Measurements from ENCODE around the gene SLC8B1.

SLC8B1 gene

DNA sequence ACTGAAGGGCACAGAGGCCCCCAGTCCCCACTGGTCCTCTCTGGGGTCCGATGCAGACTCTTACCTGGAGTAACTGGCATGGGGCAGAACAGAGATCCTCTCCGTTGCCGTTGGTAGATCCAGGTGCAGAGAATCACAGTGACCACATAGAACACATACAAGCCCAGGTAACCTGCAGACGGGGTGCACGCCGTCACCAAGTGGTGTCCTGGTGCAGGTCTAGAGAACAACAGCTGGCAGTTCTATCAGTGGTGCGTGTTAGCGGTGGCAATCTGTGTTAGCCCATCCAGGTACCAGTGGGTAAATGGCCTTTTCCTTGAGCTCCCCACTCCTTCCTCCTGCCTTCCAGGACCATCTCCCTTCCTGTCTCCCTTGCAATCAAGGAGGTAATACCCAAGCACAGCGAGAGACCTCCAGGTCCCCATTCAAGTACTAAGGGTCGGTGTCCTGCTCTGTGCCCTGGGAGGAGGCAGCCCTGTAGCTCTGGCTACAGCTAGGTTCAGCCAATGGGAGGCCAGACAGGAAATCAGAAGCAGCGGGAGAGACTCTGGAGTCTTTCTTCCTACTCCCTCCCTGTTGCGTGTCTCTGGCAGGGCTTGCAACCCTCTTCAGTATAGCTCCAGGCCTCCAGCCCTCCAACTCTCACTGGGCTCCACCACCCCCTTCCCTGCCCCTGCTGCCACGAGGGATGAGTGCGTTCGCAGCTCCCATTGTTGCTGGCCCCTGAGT, 15.8 kb downstream of the SLC8B1 start:
- Histone ChIP-seq H3K4me1 (ENCODE audit: control insufficient read depth, insufficient read depth, low read length, poor library complexity, severe bottlenecking) (peaks cover 1% of the 10 kb centered on the region), H3K36me3 (ENCODE audit: control insufficient read depth, insufficient read depth, low read length) (peaks cover 9% of the 10 kb centered on the region), H3K4me3 (ENCODE audit: extremely low read depth, insufficient read depth, low read length, poor library complexity, severe bottlenecking) (no peak overlapping the region), H3K9me3 (ENCODE audit: control insufficient read depth, low read length) (peaks cover 14% of the 10 kb centered on the region), H3K27ac (ENCODE audit: low read depth, low read length, severe bottlenecking) (no peak overlapping the region)
- 83 to 87% methylated on average over 12 to 14 of the region's 15 CpGs for WGBS, 2 experiments (ENCODE audit: insufficient coverage in 2 of 2)

DNA sequence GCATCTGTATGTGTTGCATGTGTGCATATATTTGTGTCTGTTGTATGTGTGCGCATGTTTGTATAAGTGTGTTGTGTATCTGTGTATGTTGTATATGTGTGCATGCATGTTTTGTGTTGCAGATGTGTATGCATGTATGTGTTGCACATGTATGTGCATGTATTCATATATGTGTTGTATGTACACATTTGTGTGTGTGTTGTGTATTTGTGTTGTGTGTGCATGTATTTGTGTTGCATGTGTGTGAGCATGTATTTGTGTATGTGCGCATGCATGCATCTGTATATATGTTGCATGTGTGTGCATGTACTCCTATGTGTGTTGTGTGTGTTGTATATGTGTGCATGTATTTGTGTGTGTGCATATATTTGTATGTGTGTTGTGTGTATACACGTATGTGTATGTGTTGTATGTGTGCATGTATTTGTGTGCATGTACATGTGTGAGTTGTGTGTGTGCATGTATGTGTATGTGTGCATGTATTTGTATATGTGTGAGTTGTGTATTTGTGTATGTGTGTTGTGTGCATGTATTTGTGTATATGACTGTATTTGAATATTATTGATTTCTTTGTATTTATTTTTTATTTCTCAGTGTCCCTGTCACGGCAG, 16.8 kb downstream of the SLC8B1 start:
- no peak overlapping the region for H3K4me3 ChIP-seq (ENCODE audit: extremely low read depth, insufficient read depth, low read length, poor library complexity, severe bottlenecking)
- H3K4me1 ChIP-seq (ENCODE audit: control insufficient read depth, insufficient read depth, low read length, poor library complexity, severe bottlenecking) = peaks cover 9% of the 10 kb centered on the region
- peaks cover 14% of the 10 kb centered on the region for H3K9me3 ChIP-seq (ENCODE audit: control insufficient read depth, low read length)
- peaks cover 9% of the 10 kb centered on the region for H3K36me3 ChIP-seq (ENCODE audit: control insufficient read depth, insufficient read depth, low read length)
- WGBS, 2 experiments (ENCODE audit: insufficient coverage in 2 of 2) = 79 to 95% methylated on average over 4 of the region's 4 CpGs
- H3K27ac ChIP-seq (ENCODE audit: low read depth, low read length, severe bottlenecking) = no peak overlapping the region

DNA sequence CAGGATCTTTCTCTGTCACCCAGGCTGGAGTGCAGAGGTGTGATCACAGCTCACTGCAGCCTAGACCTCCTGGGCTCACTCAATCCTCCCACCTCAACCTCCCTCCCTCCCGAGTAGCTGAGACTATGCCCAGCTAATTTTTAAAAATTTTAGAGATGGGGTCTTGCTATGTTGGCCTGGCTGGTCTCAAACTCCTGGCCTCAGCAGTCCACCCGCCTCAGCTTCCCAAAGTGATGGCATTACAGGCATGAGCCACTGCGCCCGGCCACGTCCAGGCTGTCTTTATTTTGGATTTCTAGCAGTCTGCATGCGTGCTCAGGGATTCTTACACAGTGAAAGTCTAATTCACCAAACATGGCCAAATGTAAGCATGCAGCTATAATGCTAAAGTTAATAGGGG, 17.8 kb downstream of the SLC8B1 start:
- no peak overlapping the region for H3K4me3 ChIP-seq (ENCODE audit: extremely low read depth, insufficient read depth, low read length, poor library complexity, severe bottlenecking)
- peaks cover 9% of the 10 kb centered on the region for H3K36me3 ChIP-seq (ENCODE audit: control insufficient read depth, insufficient read depth, low read length)
- H3K9me3 ChIP-seq (ENCODE audit: control insufficient read depth, low read length) = peaks cover 13% of the 10 kb centered on the region
- H3K4me1 ChIP-seq (ENCODE audit: control insufficient read depth, insufficient read depth, low read length, poor library complexity, severe bottlenecking) = peaks cover 11% of the 10 kb centered on the region
- no peak overlapping the region for H3K27ac ChIP-seq (ENCODE audit: low read depth, low read length, severe bottlenecking)
- 95 to 96% methylated on average over 4 to 5 of the region's 6 CpGs for WGBS, 2 experiments (ENCODE audit: insufficient coverage in 2 of 2)

GRCh38 chr12:113316155-113316554, 18.8 kb downstream of the SLC8B1 start:
- Histone ChIP-seq H3K36me3 (ENCODE audit: control insufficient read depth, insufficient read depth, low read length) (peaks cover 7% of the 10 kb centered on the region), H3K4me3 (ENCODE audit: extremely low read depth, insufficient read depth, low read length, poor library complexity, severe bottlenecking) (no peak overlapping the region), H3K4me1 (ENCODE audit: control insufficient read depth, insufficient read depth, low read length, poor library complexity, severe bottlenecking) (peaks cover 11% of the 10 kb centered on the region), H3K27ac (ENCODE audit: low read depth, low read length, severe bottlenecking) (no peak overlapping the region), H3K9me3 (ENCODE audit: control insufficient read depth, low read length) (peaks cover 6% of the 10 kb centered on the region)
- 89 to 100% methylated on average over 2 to 3 of the region's 7 CpGs for WGBS, 2 experiments (ENCODE audit: insufficient coverage in 2 of 2)

DNA sequence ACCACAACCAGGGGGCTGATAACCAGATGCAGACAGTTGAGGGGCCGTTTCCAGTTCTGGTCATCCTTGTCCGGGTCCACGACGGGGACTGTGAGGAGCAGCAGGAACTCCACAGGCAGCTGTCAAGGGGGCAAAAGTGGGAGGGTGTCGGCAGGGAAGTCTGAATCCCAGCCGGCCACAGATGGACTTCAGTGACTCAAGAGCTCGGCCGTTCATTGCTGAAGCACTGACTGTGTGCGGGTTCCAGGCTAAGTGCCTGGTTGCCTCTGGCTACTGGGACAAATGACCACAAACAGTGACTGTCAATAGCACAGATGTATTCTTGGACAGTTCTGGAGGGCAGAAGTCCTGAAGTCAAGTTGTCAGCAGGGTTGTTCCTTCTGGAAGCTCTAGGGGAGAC, 19.6 kb downstream of the SLC8B1 start:
- H3K27ac ChIP-seq (ENCODE audit: low read depth, low read length, severe bottlenecking) = no peak overlapping the region
- H3K4me1 ChIP-seq (ENCODE audit: control insufficient read depth, insufficient read depth, low read length, poor library complexity, severe bottlenecking) = peaks cover 11% of the 10 kb centered on the region
- WGBS, 2 experiments (ENCODE audit: insufficient coverage in 2 of 2) = 87 to 92% methylated on average over 9 of the region's 9 CpGs
- H3K9me3 ChIP-seq (ENCODE audit: control insufficient read depth, low read length) = no peaks in the 10 kb centered on the region
- H3K4me3 ChIP-seq (ENCODE audit: extremely low read depth, insufficient read depth, low read length, poor library complexity, severe bottlenecking) = no peak overlapping the region
- peaks cover 4% of the 10 kb centered on the region for H3K36me3 ChIP-seq (ENCODE audit: control insufficient read depth, insufficient read depth, low read length)

DNA sequence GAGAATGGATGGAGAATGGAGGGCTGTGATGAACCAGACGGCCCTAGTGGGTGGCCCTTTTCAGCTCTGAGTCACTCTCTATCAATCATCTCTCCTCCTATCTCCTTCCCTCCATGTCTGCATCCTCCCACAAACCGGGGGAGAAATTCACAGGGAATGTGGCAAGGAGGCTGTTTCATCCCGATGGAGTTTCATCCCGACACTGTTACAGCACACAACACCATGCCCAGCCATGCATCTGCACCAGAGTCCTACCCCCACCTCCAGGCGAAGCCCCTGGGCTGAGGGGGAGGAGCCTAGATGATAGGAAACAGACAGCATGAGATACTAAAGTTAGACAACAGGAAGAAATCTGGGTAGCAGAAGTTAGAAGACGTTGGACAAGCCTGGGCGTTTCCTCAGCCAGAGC, 20.8 kb downstream of the SLC8B1 start:
- WGBS, 2 experiments (ENCODE audit: insufficient coverage in 2 of 2) = 90 to 93% methylated on average over 2 of the region's 7 CpGs
- H3K27ac ChIP-seq (ENCODE audit: low read depth, low read length, severe bottlenecking) = peak overlapping the region; percentile 29

GRCh38 chr12:113310489-113310888, 24.4 kb downstream of the SLC8B1 start:
- no peaks in the 10 kb centered on the region for H3K36me3 ChIP-seq (ENCODE audit: control insufficient read depth, insufficient read depth, low read length)
- 100% methylated on average over 1 of the region's 1 CpG; no CpG with 5 or more reads in 1 of the 2 experiments for WGBS, 2 experiments (ENCODE audit: insufficient coverage in 2 of 2)
- no peak overlapping the region for H3K4me3 ChIP-seq (ENCODE audit: extremely low read depth, insufficient read depth, low read length, poor library complexity, severe bottlenecking)
- H3K4me1 ChIP-seq (ENCODE audit: control insufficient read depth, insufficient read depth, low read length, poor library complexity, severe bottlenecking) = peaks cover 14% of the 10 kb centered on the region
- H3K27ac ChIP-seq (ENCODE audit: low read depth, low read length, severe bottlenecking) = no peak overlapping the region
- H3K9me3 ChIP-seq (ENCODE audit: control insufficient read depth, low read length) = no peaks in the 10 kb centered on the region

More for the DNA sequence above, 20.8 kb downstream of the SLC8B1 start:
- peaks cover 11% of the 10 kb centered on the region for H3K4me1 ChIP-seq (ENCODE audit: control insufficient read depth, insufficient read depth, low read length, poor library complexity, severe bottlenecking)
- H3K4me3 ChIP-seq (ENCODE audit: extremely low read depth, insufficient read depth, low read length, poor library complexity, severe bottlenecking) = no peak overlapping the region
- H3K36me3 ChIP-seq (ENCODE audit: control insufficient read depth, insufficient read depth, low read length) = peaks cover 4% of the 10 kb centered on the region
- H3K9me3 ChIP-seq (ENCODE audit: control insufficient read depth, low read length) = no peaks in the 10 kb centered on the region

- Histone ChIP-seq H3K9me3 (ENCODE audit: control insufficient read depth, low read length) (no peaks in the 10 kb centered on the region), H3K4me3 (ENCODE audit: extremely low read depth, insufficient read depth, low read length, poor library complexity, severe bottlenecking) (no peak overlapping the region), H3K4me1 (ENCODE audit: control insufficient read depth, insufficient read depth, low read length, poor library complexity, severe bottlenecking) (peaks cover 3% of the 10 kb centered on the region), H3K36me3 (ENCODE audit: control insufficient read depth, insufficient read depth, low read length) (no peaks in the 10 kb centered on the region), H3K27ac (ENCODE audit: low read depth, low read length, severe bottlenecking) (no peak overlapping the region)
- 74 to 89% methylated on average over 6 to 8 of the region's 11 CpGs for WGBS, 2 experiments (ENCODE audit: insufficient coverage in 2 of 2)
Observed at GRCh38 chr12:113306382-113306781, 28.5 kb downstream of the SLC8B1 start.

- no peak overlapping the region for H3K4me3 ChIP-seq (ENCODE audit: extremely low read depth, insufficient read depth, low read length, poor library complexity, severe bottlenecking)
- 88 to 94% methylated on average over 6 to 9 of the region's 11 CpGs for WGBS, 2 experiments (ENCODE audit: insufficient coverage in 2 of 2)
- H3K27ac ChIP-seq (ENCODE audit: low read depth, low read length, severe bottlenecking) = no peak overlapping the region
- H3K9me3 ChIP-seq (ENCODE audit: control insufficient read depth, low read length) = no peaks in the 10 kb centered on the region
- no peaks in the 10 kb centered on the region for H3K36me3 ChIP-seq (ENCODE audit: control insufficient read depth, insufficient read depth, low read length)
- peaks cover 3% of the 10 kb centered on the region for H3K4me1 ChIP-seq (ENCODE audit: control insufficient read depth, insufficient read depth, low read length, poor library complexity, severe bottlenecking)
Observed at GRCh38 chr12:113305281-113305856, 29.5 kb downstream of the SLC8B1 start.

- H3K36me3 ChIP-seq (ENCODE audit: control insufficient read depth, insufficient read depth, low read length) = no peaks in the 10 kb centered on the region
- H3K9me3 ChIP-seq (ENCODE audit: control insufficient read depth, low read length) = no peaks in the 10 kb centered on the region
- 70 to 73% methylated on average over 12 of the region's 19 CpGs for WGBS, 2 experiments (ENCODE audit: insufficient coverage in 2 of 2)
- no peak overlapping the region for H3K27ac ChIP-seq (ENCODE audit: low read depth, low read length, severe bottlenecking)
- H3K4me3 ChIP-seq (ENCODE audit: extremely low read depth, insufficient read depth, low read length, poor library complexity, severe bottlenecking) = no peak overlapping the region
- H3K4me1 ChIP-seq (ENCODE audit: control insufficient read depth, insufficient read depth, low read length, poor library complexity, severe bottlenecking) = peaks cover 17% of the 10 kb centered on the region
Observed at GRCh38 chr12:113302886-113303640, 31.8 kb downstream of the SLC8B1 start.
